GM23248 (cell line): ENCODE results near the gene MMP27. TPM values are rescaled to one million over a fixed set of nuclear protein-coding genes. Genes with fewer than 3 reads are reported as not detected.
A peak's percentile ranks its signal among the peaks of the same experiment; 100 is the strongest.

Source experiments
- DNase-seq: peaks from one replicate; pipeline ENCODE4 v3.0.0-alpha.2; 2015
- H2AFZ ChIP-seq: fragments of 200-600 bp; sonication (generic); 2 replicates; pipeline ENCODE4 v1.6.1; 2016; ENCODE audit warnings: antibody characterized with exemption
- H3F3A ChIP-seq: fragments of 200-600 bp; sonication (generic); 2 replicates; pipeline ENCODE4 v1.6.1; 2016; ENCODE audit warnings: mild to moderate bottlenecking, antibody characterized with exemption, mixed run types; ENCODE audit not compliant: insufficient read depth
- H3K27ac ChIP-seq: fragments of 200-600 bp; sonication (generic); 2 replicates; pipeline ENCODE4 v1.5.1; 2016; ENCODE audit warnings: mild to moderate bottlenecking
- H3K27me3 ChIP-seq: fragments of 200-600 bp; sonication (generic); replicated peaks from 2 replicates; pipeline ENCODE4 v1.6.1; 2016; ENCODE audit warnings: mild to moderate bottlenecking; ENCODE audit not compliant: insufficient read depth
- H3K36me3 ChIP-seq: fragments of 200-600 bp; sonication (generic); 2 replicates; pipeline ENCODE4 v1.6.1; 2016; ENCODE audit warnings: low read depth, mild to moderate bottlenecking
- H3K4me1 ChIP-seq: fragments of 200-600 bp; sonication (generic); 2 replicates; pipeline ENCODE4 v1.6.1; 2016; ENCODE audit warnings: mild to moderate bottlenecking; ENCODE audit not compliant: insufficient read depth
- H3K4me2 ChIP-seq: fragments of 200-600 bp; sonication (generic); one replicate; pipeline ENCODE4 v1.6.1; 2016; ENCODE audit warnings: mild to moderate bottlenecking; ENCODE audit not compliant: unreplicated experiment
- H3K4me3 ChIP-seq: fragments of 200-600 bp; sonication (generic); 2 replicates; pipeline ENCODE4 v1.5.1; 2016; ENCODE audit warnings: mild to moderate bottlenecking
- H3K79me2 ChIP-seq: fragments of 200-600 bp; sonication (generic); 2 replicates; pipeline ENCODE4 v1.6.1; 2016; ENCODE audit warnings: mild to moderate bottlenecking; ENCODE audit not compliant: insufficient read depth
- H3K9ac ChIP-seq: fragments of 200-600 bp; sonication (generic); 2 replicates; pipeline ENCODE4 v1.6.1; 2016; ENCODE audit warnings: mild to moderate bottlenecking
- H3K9me2 ChIP-seq: fragments of 200-600 bp; sonication (generic); 2 replicates; pipeline ENCODE4 v1.6.1; 2016; ENCODE audit warnings: mixed run types, mild to moderate bottlenecking, moderate library complexity; ENCODE audit not compliant: insufficient read depth
- H3K9me3 ChIP-seq: fragments of 200-600 bp; sonication (generic); one replicate; pipeline ENCODE4 v1.6.1; 2017; ENCODE audit warnings: low read depth
- H4K20me1 ChIP-seq: fragments of 200-600 bp; sonication (generic); 2 replicates; pipeline ENCODE4 v1.6.0; 2016; ENCODE audit not compliant: insufficient read depth
- EZH2 ChIP-seq: fragments of 200-600 bp; sonication (generic); IDR thresholded peaks from 2 replicates; pipeline ENCODE4 v1.6.1; 2018; ENCODE audit warnings: antibody characterized with exemption, mild to moderate bottlenecking; ENCODE audit not compliant: insufficient read depth, poor library complexity, severe bottlenecking
- EZH2phosphoT487 ChIP-seq: fragments of 200-600 bp; sonication (generic); IDR thresholded peaks from 2 replicates; pipeline ENCODE4 v1.6.1; 2018; ENCODE audit warnings: antibody characterized with exemption, moderate library complexity, mild to moderate bottlenecking, low read depth; ENCODE audit not compliant: insufficient read depth
- WGBS, 2 experiments: methylation state at CpG; one replicate each; pipeline ENCODE4 v1.1.6; 2015 to 2017; ENCODE audit warnings: low lambda C conversion rate in 2 of 2, low coverage in 1 of 2; ENCODE audit errors: missing lambda C conversion rate in 2 of 2; 5-methylcytosine and 5-hydroxymethylcytosine counted together
- in situ Hi-C: fragments of 300-500 bp; cut with MboI; formaldehyde crosslinking; loops from 2 replicates; pipeline ENCODE4 v1.15.0; 2020
- polyA plus RNA-seq: library from polyadenylated mRNA; unstranded; fragments of >200 nt; fragmentation: Nextera tagmentation; extraction: Ambion mirVana; gene quantifications from 2 replicates; pipeline ENCODE4 v1.2.1, GENCODE V29; 2016
- total RNA-seq: library from RNA; depleted of rRNA; stranded (reverse); fragments of >200 nt; shearing (Covaris generic); gene quantifications from 2 replicates; pipeline ENCODE4 v1.2.3, GENCODE V29; 2014

Gene MMP27
- total and polyA plus RNA-seq, 2 experiments from 2014 or later = 0.09 TPM; not detected in 1

- no peak overlapping the region for H3K9ac ChIP-seq
- peaks cover 4% of the 10 kb centered on the region; the same call in 1 of the 2 replicates for H3F3A ChIP-seq
- no peaks in the 10 kb centered on the region for H3K9me2 ChIP-seq
- 95 to 96% methylated on average over 2 of the region's 2 CpGs for WGBS, 2 experiments
- no peak overlapping the region for H3K4me3 ChIP-seq
- no peaks in the 10 kb centered on the region for H3K9me3 ChIP-seq
- TF ChIP-seq EZH2 (no peak), EZH2phosphoT487 (no peak)
- in situ Hi-C loops = no loop called here
- H3K4me2 ChIP-seq = no peak overlapping the region
- no peak overlapping the region for H2AFZ ChIP-seq
- 0 out of 2 replicates have a peak, but pooled peaks cover 6% of the 10 kb centered on the region for H3K27me3 ChIP-seq
- H4K20me1 ChIP-seq = no peaks in the 10 kb centered on the region
- no peak overlapping the region for H3K27ac ChIP-seq
- no peaks in the 10 kb centered on the region for H3K36me3 ChIP-seq
- no peak for DNase-seq
- H3K79me2 ChIP-seq = no peaks in the 10 kb centered on the region
- H3K4me1 ChIP-seq = no peaks in the 10 kb centered on the region
Observed at GRCh38 chr11:102685754-102686153, 19.8 kb downstream of the MMP27 start.

- Histone ChIP-seq H3K36me3 (no peaks in the 10 kb centered on the region), H2AFZ (no peak overlapping the region), H4K20me1 (no peaks in the 10 kb centered on the region), H3K27ac (no peak overlapping the region), H3K4me1 (no peaks in the 10 kb centered on the region), H3K9me2 (no peaks in the 10 kb centered on the region), H3K9ac (no peak overlapping the region), H3K79me2 (no peaks in the 10 kb centered on the region), H3K4me3 (no peak overlapping the region), H3K27me3 (0 out of 2 replicates have a peak, but pooled peaks cover 6% of the 10 kb centered on the region), H3K9me3 (no peaks in the 10 kb centered on the region), H3F3A (peaks cover 4% of the 10 kb centered on the region; the same call in 1 of the 2 replicates), H3K4me2 (no peak overlapping the region)
- in situ Hi-C loops = no loop called here
- WGBS, 2 experiments = 6 to 10% methylated on average over 3 of the region's 3 CpGs
- TF ChIP-seq EZH2phosphoT487 = no peak
- no peak for TF ChIP-seq EZH2
- DNase-seq = peak; percentile 18
Observed at GRCh38 chr11:102685338-102685737, 20.2 kb downstream of the MMP27 start.

- H3K9me2 ChIP-seq = no peaks in the 10 kb centered on the region
- TF ChIP-seq EZH2phosphoT487 (no peak), EZH2 (no peak)
- H3K36me3 ChIP-seq = no peaks in the 10 kb centered on the region
- peaks cover 4% of the 10 kb centered on the region; the same call in 1 of the 2 replicates for H3F3A ChIP-seq
- no peaks in the 10 kb centered on the region for H3K4me1 ChIP-seq
- 61 to 62% methylated on average over 4 of the region's 4 CpGs for WGBS, 2 experiments
- in situ Hi-C loops = no loop called here
- H3K9ac ChIP-seq = no peak overlapping the region
- peaks cover 12% of the 10 kb centered on the region; the same call in 1 of the 2 replicates for H3K27me3 ChIP-seq
- H3K4me2 ChIP-seq = no peak overlapping the region
- no peak for DNase-seq
- no peaks in the 10 kb centered on the region for H3K79me2 ChIP-seq
- no peak overlapping the region for H3K4me3 ChIP-seq
- H2AFZ ChIP-seq = no peak overlapping the region
- H3K9me3 ChIP-seq = no peaks in the 10 kb centered on the region
- H3K27ac ChIP-seq = no peak overlapping the region
- H4K20me1 ChIP-seq = no peaks in the 10 kb centered on the region
Observed at GRCh38 chr11:102683277-102683676, 22.3 kb downstream of the MMP27 start.

- Histone ChIP-seq H3K9me3 (no peaks in the 10 kb centered on the region), H3F3A (peaks cover 4% of the 10 kb centered on the region; the same call in 1 of the 2 replicates), H4K20me1 (no peaks in the 10 kb centered on the region), H3K4me3 (no peak overlapping the region), H3K4me2 (no peak overlapping the region), H2AFZ (no peak overlapping the region), H3K4me1 (no peaks in the 10 kb centered on the region), H3K27ac (no peak overlapping the region), H3K9ac (no peak overlapping the region), H3K79me2 (no peaks in the 10 kb centered on the region), H3K27me3 (peaks cover 23% of the 10 kb centered on the region; the same call in 1 of the 2 replicates), H3K36me3 (no peaks in the 10 kb centered on the region), H3K9me2 (no peaks in the 10 kb centered on the region)
- in situ Hi-C loops = no loop called here
- peak; percentile 62 for DNase-seq
- TF ChIP-seq EZH2phosphoT487 (no peak), EZH2 (no peak)
- 5 to 11% methylated on average over 1 of the region's 1 CpG for WGBS, 2 experiments
Observed at GRCh38 chr11:102680945-102681344, 24.6 kb downstream of the MMP27 start.

- Histone ChIP-seq H2AFZ (no peak overlapping the region), H4K20me1 (no peaks in the 10 kb centered on the region), H3K79me2 (no peaks in the 10 kb centered on the region), H3K4me3 (no peak overlapping the region), H3K9me3 (no peaks in the 10 kb centered on the region), H3F3A (peaks cover 4% of the 10 kb centered on the region; the same call in 1 of the 2 replicates), H3K4me1 (no peaks in the 10 kb centered on the region), H3K36me3 (no peaks in the 10 kb centered on the region), H3K9me2 (no peaks in the 10 kb centered on the region), H3K4me2 (no peak overlapping the region), H3K27me3 (peaks cover 22% of the 10 kb centered on the region; the same call in 1 of the 2 replicates), H3K27ac (no peak overlapping the region), H3K9ac (no peak overlapping the region)
- no peak for TF ChIP-seq EZH2
- TF ChIP-seq EZH2phosphoT487 = no peak
- no peak for DNase-seq
- 2 to 3% methylated on average over 2 of the region's 2 CpGs for WGBS, 2 experiments
- in situ Hi-C loops = no loop called here
Observed at GRCh38 chr11:102678022-102678421, 27.5 kb downstream of the MMP27 start.
